HCEC 1CT (cell line): ENCODE data around the gene AKAP6.

Experiments
- DNase-seq: peaks from one replicate; pipeline ENCODE4 v3.0.0-alpha.2; 2017

Gene AKAP6

GRCh38 chr14:32630701-32631100 is 301.6 kb downstream of the AKAP6 start:
- DNase-seq: no peak

DNA sequence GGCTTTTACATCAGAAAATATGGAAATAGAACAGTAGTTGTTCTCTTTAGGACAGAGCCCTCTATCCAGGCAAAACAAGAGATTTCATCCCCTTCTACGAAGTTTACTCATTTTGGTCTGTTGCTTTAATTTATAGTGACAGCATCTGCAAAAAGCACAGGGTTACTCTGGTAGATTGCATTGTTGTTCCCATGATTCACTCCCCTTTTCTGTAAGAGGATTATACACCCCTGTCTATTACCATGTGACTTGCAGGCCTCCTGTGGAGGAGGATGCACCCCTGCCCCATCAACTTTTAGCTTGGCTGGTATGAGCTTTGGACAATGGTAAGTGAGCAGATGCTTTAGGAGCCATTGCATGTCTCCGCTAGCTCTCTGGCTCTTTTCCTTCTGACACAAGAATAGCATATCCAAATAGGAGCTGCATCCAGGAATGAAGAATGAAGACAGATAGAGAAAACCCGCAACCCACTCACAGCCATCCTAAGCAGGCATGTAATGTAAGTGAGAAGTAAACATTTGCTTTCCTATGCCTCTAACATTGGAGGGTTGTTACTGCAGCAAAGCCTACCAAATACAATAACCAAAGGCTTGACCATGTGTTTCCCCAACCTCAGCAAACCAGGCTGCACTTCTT is 304.2 kb downstream of the AKAP6 start:
- peak; percentile 54 for DNase-seq

- DNase-seq: no peak
Observed at GRCh38 chr14:32633930-32634329, 304.8 kb downstream of the AKAP6 start.

DNA sequence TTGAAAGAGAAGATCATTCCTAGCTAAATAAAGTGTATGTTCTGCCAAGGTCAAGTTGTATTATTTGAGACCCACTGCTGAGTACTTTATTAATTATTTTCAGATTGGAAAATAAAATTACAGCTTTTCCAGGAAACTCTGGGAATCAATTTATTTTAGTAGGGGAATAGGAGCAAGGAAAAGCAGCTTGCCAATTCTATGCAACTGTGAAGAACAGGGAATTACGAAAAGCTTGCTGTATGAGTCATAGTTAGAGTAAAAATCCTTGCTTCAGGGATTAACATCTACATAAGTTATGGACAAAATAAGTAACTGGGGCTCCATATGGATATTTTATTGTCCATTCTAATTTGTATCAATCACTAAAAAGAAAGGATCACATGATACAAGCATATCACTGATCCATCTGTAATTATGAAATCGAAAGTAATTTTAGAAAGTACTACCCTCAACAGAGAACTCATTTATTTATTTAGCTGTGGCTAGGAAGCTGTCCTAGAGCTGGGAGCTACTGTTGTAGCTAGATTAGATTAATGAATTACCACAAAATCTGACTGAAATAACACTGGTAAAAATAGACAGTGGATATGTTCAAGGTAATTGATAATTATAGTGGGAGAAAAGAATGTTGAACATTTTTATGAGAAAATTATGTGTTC is 306.1 kb downstream of the AKAP6 start:
- DNase-seq: peak; percentile 68

DNA sequence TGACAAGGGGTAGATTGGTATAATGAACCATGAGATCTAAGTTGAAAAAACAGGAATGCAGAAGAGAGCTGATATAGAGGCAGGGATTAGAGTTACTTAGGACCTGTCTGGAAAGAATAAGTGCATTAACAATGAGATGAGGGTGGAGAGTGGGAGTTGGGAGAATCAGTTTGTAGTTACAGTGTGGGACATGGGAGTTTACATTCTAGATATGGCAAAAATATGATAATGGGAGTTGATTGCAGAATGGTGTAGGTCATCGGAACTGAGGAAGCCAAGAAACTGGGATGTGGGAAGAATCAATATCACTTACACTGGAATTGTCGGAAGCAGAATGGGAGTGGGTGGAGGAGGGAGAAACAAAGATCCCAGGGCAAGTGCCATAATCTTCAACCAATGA is 308.5 kb downstream of the AKAP6 start:
- no peak for DNase-seq

DNA sequence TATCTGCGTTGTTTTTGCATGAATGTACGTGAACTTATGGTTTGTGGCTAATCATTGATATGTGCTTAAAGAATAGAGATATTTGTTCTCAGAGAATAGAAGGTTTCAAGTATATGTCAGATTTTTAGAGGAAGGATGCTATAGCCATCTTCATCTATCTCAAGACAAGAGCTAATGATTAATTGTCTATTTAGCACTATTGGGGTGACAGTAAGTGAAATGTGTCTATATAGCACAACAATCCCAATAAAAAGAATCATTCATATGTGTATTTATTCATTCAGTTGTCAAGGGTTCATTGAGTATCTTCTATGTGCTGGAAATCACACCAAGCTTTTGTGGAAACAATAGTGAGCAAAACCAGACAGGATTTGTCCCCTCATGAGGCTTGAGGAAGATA is 310.1 kb downstream of the AKAP6 start:
- no peak for DNase-seq

- DNase-seq: no peak
Observed at GRCh38 chr14:32645551-32645950, 316.5 kb downstream of the AKAP6 start.

DNA sequence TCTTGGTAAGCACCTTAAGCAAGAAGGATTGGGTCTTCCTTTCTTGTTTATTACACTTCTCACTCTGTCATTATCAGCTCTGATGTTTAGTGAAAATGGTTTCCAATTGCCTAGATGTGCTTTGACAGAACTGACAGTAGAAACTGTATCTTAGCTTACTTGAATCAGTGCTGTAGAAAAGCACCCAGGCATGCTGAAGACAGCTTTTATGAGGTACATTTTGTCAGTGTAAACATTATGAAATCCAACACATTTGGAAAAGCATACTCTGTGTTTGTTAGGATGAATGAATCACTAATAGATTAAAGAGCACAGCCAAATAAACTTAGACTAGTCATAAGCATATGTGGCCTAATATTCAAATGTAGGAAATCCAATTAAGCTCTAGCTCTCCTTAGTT is 319.3 kb downstream of the AKAP6 start:
- peak; percentile 84 for DNase-seq

DNA sequence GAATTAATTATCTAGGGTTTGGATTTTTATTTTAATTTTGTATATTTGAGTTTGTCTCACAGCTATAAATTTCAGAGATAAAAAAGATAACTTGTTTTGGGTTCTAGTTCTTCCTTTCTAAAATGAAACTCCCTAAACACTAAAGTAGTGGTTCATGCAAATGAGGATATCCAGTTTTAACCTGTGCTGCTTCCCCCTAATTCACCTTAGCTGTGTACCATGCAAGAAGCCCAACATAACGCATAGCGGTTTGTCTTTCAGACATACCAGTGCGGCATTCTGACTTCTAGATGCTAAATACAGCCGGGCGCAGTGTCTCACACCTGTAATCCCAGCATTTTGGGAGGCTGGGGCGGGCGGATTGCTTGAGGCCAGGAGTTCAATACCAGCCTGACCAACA is 320.9 kb downstream of the AKAP6 start:
- DNase-seq: no peak

DNA sequence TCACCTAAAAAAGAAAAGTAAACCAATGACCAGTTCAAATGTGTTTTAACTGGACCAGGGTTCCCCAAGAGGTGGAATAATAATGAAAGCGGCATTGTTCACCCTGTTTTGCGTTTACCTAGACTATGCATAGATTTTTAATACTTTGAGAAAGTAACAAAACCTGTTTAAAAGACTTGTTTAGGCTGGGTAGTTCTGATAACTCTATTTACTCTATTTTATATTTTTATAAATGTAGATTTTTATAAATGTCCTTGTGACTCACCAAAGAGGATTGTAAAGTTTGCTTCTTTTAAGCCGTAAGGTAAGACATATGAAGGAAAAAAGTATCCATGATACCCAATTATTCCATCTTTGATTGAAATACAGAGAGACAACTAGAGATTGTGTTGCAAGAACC is 321.6 kb downstream of the AKAP6 start:
- no peak for DNase-seq

GRCh38 chr14:32654106-32654505 is 325.0 kb downstream of the AKAP6 start:
- DNase-seq: no peak

DNA sequence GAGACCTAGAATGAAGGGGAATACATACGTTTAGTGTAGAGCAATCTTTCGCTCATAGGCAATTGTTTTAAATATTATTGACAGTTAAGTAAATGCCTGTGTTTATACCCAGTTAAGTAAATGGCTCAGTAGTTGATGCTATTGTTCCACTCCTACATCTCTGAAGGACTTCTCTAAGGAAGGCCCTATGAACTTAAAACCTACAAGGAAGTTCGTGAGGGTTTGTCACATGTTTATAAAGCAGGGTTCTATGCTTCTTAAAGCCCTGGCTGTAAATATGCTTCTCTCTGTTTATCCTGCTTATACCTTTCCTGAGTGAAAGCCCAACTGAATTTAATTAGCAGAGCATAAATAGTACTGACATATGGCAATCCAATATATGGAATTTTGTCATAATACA is 327.5 kb downstream of the AKAP6 start:
- DNase-seq: no peak

- peak; percentile 90 for DNase-seq
Observed at GRCh38 chr14:32657081-32657480, 328.0 kb downstream of the AKAP6 start.

- no peak for DNase-seq
Observed at GRCh38 chr14:32661216-32661615, 332.1 kb downstream of the AKAP6 start.

DNA sequence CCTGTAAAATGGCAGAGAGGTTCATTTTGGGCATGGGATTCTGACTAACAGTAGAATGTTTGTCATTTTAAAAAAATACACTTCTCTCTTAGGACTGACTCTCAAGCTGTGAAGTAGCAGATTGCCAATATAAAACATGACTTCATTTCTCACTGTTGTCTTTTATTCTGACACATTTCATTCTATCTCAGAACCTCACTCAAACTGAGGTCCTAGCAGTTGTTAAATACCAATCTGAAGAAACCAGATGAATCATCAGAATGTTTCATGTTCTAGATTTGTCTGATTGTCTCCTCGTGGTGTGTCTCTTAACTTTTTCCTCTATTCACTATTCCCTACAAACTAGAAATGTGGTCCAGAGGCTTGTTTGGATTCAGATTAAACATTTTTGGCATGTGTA is 333.1 kb downstream of the AKAP6 start:
- peak; percentile 27 for DNase-seq

GRCh38 chr14:32666308-32666707 is 337.2 kb downstream of the AKAP6 start:
- DNase-seq: no peak

DNA sequence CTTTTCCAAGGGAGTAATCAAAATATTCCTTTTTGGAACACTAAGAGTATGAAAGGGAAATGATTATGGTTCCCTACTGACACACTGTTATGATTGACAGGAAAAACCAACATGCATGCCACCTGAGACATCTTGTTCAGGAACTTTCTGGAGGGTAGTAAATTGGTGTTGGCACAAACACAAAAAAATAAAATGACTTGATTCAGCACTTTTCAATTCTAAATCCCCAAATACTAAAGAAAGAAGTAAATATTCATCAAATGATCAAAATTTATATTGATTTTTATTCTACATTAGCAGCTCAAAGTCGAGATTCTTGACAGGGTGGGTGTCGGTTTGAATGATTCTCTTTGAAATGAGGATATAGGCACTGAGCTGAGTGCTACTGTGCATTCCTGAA is 338.2 kb downstream of the AKAP6 start:
- no peak for DNase-seq

GRCh38 chr14:32667791-32668190 is 338.7 kb downstream of the AKAP6 start:
- no peak for DNase-seq

- DNase-seq: no peak
Observed at GRCh38 chr14:32669391-32669790, 340.3 kb downstream of the AKAP6 start.

DNA sequence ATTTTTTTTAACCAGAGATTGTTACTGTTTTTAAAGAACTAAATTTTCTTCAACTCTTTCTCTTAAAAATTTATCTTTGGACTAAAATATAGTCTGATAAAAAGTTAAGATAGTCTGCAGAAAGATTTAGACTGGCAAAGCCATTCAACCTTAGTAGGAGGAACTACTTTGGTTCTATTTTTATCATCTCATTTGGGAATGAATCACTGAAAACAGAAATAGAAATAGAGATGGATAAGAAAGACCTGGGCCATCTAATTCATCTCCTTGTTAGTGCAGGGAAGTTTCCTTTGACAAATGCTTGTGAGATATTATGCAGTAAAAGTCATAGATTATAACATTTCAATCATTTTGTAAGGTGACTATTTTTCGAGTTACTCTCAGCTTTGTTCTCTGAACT is 346.3 kb downstream of the AKAP6 start:
- no peak for DNase-seq

DNA sequence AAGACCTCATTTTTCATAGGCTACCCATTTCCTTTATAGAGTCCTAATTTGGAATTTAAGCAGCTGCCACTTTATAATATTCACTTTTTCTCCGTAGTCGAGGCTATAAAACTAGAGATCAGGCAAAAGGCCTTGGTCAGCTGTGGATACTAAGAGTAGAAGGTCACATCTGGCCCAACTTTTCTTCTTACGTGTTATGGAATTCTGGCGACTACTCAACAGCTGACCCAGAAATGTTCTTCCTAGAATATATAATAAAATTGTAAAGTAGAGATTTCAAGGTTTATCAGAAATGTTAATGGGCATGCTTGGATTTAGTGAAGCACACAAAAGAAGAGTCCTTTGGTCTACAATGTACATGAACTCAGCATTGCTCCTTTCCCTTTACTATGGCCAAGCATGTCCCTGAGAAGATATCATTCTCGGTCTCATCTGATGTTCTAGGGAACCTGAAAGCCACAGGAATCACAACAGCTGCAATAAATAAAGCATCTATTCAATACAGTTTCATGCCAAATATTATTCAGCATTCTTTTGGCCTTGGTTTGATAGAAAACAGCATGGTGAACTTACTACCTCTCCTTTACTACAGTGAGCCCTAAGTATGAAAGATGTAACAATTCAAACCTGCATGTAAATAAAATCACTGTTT is 348.2 kb downstream of the AKAP6 start:
- DNase-seq: no peak

- no peak for DNase-seq
Observed at GRCh38 chr14:32678088-32678487, 349.0 kb downstream of the AKAP6 start.

DNA sequence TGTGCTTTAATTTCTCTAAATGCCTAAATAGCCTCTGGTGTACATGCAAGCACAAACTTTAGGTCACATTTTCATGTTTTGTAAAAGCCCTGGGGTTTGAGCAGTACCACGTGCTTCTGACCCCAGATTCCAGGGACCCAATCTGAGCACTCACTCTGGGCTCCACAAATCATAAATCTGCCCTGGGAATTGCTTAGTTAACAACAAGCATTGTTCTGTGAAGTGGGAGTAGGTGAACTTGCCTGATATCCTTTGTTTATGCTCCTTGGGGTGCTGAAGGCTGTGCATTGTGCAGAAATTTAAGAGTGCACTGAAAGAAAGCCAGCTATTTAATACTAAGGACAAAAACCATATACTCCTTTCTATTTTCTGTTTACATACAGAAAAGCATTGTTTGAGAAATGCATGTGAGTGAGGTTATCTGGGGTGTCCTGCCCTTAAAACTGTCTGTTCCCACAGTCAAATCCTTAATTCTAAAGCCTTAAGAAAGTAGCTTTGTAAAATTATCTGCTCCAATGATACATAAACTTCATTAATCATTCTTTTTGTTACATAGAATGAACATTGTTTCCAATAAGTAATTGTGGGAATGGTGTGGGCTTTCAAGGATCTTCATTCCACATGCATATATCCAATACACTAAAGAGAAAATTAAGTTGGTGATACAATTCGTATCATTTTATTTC is 351.0 kb downstream of the AKAP6 start:
- DNase-seq: no peak

DNA sequence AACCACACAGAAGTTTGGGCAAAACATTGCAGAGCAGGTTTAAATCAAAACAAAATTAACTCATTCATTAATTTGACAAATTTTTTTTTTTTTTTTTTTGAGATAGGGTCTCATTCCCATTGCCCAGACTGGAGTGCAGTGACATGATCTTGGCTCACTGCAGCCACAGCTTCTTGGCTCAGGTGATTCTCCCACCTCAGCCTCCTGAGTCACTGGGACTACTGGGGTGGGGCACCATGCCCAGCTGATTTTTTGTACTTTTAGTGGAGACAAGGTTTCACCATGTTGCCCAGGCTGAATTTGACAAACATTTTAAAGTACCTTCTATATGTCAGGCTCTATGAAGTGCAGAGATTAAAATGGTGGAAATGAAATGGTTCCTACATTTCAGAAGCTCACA is 352.5 kb downstream of the AKAP6 start:
- no peak for DNase-seq
